ENCODE data around the gene ZNF469. TPM values are rescaled to one million over a fixed set of nuclear protein-coding genes. Genes with fewer than 3 reads are reported as not detected.

Gene ZNF469
- total RNA-seq, 3 donors from 2014 or later = 1.3 to 1.6 (median 1.3) TPM

- H3K36me3 Mint-ChIP-seq (ENCODE audit: insufficient read depth) = no peaks in the 10 kb centered on the region
- DNase-seq (no peak), ATAC-seq (no peak)
- no peak overlapping the region for H3K4me3 Mint-ChIP-seq
- H3K9me3 Mint-ChIP-seq = peaks cover 13% of the 10 kb centered on the region
- no peaks in the 10 kb centered on the region for H3K4me1 Mint-ChIP-seq (ENCODE audit: low read depth)
- peaks cover 17% of the 10 kb centered on the region for H3K27me3 Mint-ChIP-seq (ENCODE audit: low read depth)
Observed at GRCh38 chr16:88361775-88362174, 21.0 kb upstream of the ZNF469 start.

- H3K27me3 Mint-ChIP-seq (ENCODE audit: low read depth) = peaks cover 21% of the 10 kb centered on the region
- peaks cover 13% of the 10 kb centered on the region for H3K9me3 Mint-ChIP-seq
- no peaks in the 10 kb centered on the region for H3K36me3 Mint-ChIP-seq (ENCODE audit: insufficient read depth)
- no peak for DNase-seq
- ATAC-seq = no peak
- H3K4me3 Mint-ChIP-seq = no peak overlapping the region
- no peaks in the 10 kb centered on the region for H3K4me1 Mint-ChIP-seq (ENCODE audit: low read depth)
Observed at GRCh38 chr16:88363239-88363891, 19.4 kb upstream of the ZNF469 start.

- Mint-ChIP-seq H3K4me3 (no peak overlapping the region), H3K4me1 (ENCODE audit: low read depth) (no peaks in the 10 kb centered on the region), H3K9me3 (peaks cover 13% of the 10 kb centered on the region), H3K36me3 (ENCODE audit: insufficient read depth) (no peaks in the 10 kb centered on the region), H3K27me3 (ENCODE audit: low read depth) (peaks cover 21% of the 10 kb centered on the region)
- ATAC-seq (no peak), DNase-seq (no peak)
Observed at GRCh38 chr16:88365244-88365865, 17.4 kb upstream of the ZNF469 start.

GRCh38 chr16:88366032-88366703 lies 16.6 kb upstream of the ZNF469 start:
- Mint-ChIP-seq H3K27me3 (ENCODE audit: low read depth) (peaks cover 21% of the 10 kb centered on the region), H3K9me3 (peaks cover 13% of the 10 kb centered on the region), H3K4me3 (no peak overlapping the region), H3K36me3 (ENCODE audit: insufficient read depth) (no peaks in the 10 kb centered on the region), H3K4me1 (ENCODE audit: low read depth) (no peaks in the 10 kb centered on the region)
- DNase-seq = no peak
- ATAC-seq = no peak

GRCh38 chr16:88366704-88367047 lies 16.1 kb upstream of the ZNF469 start:
- Mint-ChIP-seq H3K4me3 (no peak overlapping the region), H3K36me3 (ENCODE audit: insufficient read depth) (no peaks in the 10 kb centered on the region), H3K4me1 (ENCODE audit: low read depth) (no peaks in the 10 kb centered on the region), H3K9me3 (peaks cover 13% of the 10 kb centered on the region), H3K27me3 (ENCODE audit: low read depth) (peaks cover 19% of the 10 kb centered on the region)
- no peak for DNase-seq
- no peak for ATAC-seq

- Mint-ChIP-seq H3K9me3 (peaks cover 10% of the 10 kb centered on the region), H3K4me1 (ENCODE audit: low read depth) (no peaks in the 10 kb centered on the region), H3K4me3 (no peak overlapping the region), H3K27me3 (ENCODE audit: low read depth) (peaks cover 19% of the 10 kb centered on the region), H3K36me3 (ENCODE audit: insufficient read depth) (no peaks in the 10 kb centered on the region)
- ATAC-seq = no peak
- DNase-seq = no peak
Observed at GRCh38 chr16:88367560-88367959, 15.2 kb upstream of the ZNF469 start.

- H3K36me3 Mint-ChIP-seq (ENCODE audit: insufficient read depth) = no peaks in the 10 kb centered on the region
- peaks cover 17% of the 10 kb centered on the region for H3K27me3 Mint-ChIP-seq (ENCODE audit: low read depth)
- H3K9me3 Mint-ChIP-seq = peaks cover 5% of the 10 kb centered on the region
- H3K4me1 Mint-ChIP-seq (ENCODE audit: low read depth) = no peaks in the 10 kb centered on the region
- ATAC-seq (no peak), DNase-seq (no peak)
- H3K4me3 Mint-ChIP-seq = no peak overlapping the region
Observed at GRCh38 chr16:88368036-88368435, 14.7 kb upstream of the ZNF469 start.

GRCh38 chr16:88368994-88369393 lies 13.8 kb upstream of the ZNF469 start:
- H3K9me3 Mint-ChIP-seq = no peaks in the 10 kb centered on the region
- no peak overlapping the region for H3K4me3 Mint-ChIP-seq
- ATAC-seq (no peak), DNase-seq (no peak)
- peaks cover 10% of the 10 kb centered on the region for H3K27me3 Mint-ChIP-seq (ENCODE audit: low read depth)
- H3K36me3 Mint-ChIP-seq (ENCODE audit: insufficient read depth) = no peaks in the 10 kb centered on the region
- no peaks in the 10 kb centered on the region for H3K4me1 Mint-ChIP-seq (ENCODE audit: low read depth)

- no peaks in the 10 kb centered on the region for H3K36me3 Mint-ChIP-seq (ENCODE audit: insufficient read depth)
- ATAC-seq (no peak), DNase-seq (no peak)
Observed at GRCh38 chr16:88369447-88370008, 13.2 kb upstream of the ZNF469 start.

GRCh38 chr16:88370365-88370764 lies 12.4 kb upstream of the ZNF469 start:
- no peaks in the 10 kb centered on the region for H3K36me3 Mint-ChIP-seq (ENCODE audit: insufficient read depth)
- H3K4me3 Mint-ChIP-seq = no peak overlapping the region
- no peak for DNase-seq
- H3K4me1 Mint-ChIP-seq (ENCODE audit: low read depth) = no peaks in the 10 kb centered on the region
- H3K27me3 Mint-ChIP-seq (ENCODE audit: low read depth) = peaks cover 9% of the 10 kb centered on the region
- no peaks in the 10 kb centered on the region for H3K9me3 Mint-ChIP-seq
- ATAC-seq = no peak

More at GRCh38 chr16:88369447-88370008, 13.2 kb upstream of the ZNF469 start:
- Mint-ChIP-seq H3K27me3 (ENCODE audit: low read depth) (peaks cover 12% of the 10 kb centered on the region), H3K4me1 (ENCODE audit: low read depth) (no peaks in the 10 kb centered on the region), H3K4me3 (no peak overlapping the region), H3K9me3 (no peaks in the 10 kb centered on the region)

- ATAC-seq (no peak), DNase-seq (no peak)
- H3K36me3 Mint-ChIP-seq (ENCODE audit: insufficient read depth) = no peaks in the 10 kb centered on the region
- no peaks in the 10 kb centered on the region for H3K9me3 Mint-ChIP-seq
- peaks cover 9% of the 10 kb centered on the region for H3K27me3 Mint-ChIP-seq (ENCODE audit: low read depth)
- H3K4me1 Mint-ChIP-seq (ENCODE audit: low read depth) = no peaks in the 10 kb centered on the region
- H3K4me3 Mint-ChIP-seq = no peak overlapping the region
Observed at GRCh38 chr16:88372522-88372921, 10.2 kb upstream of the ZNF469 start.

- no peaks in the 10 kb centered on the region for H3K4me1 Mint-ChIP-seq (ENCODE audit: low read depth)
- peaks cover 6% of the 10 kb centered on the region for H3K27me3 Mint-ChIP-seq (ENCODE audit: low read depth)
- DNase-seq (no peak), ATAC-seq (no peak)
- H3K9me3 Mint-ChIP-seq = no peaks in the 10 kb centered on the region
- no peak overlapping the region for H3K4me3 Mint-ChIP-seq
- H3K36me3 Mint-ChIP-seq (ENCODE audit: insufficient read depth) = no peaks in the 10 kb centered on the region
Observed at GRCh38 chr16:88373211-88373610, 9.5 kb upstream of the ZNF469 start.

GRCh38 chr16:88373927-88374492 lies 8.7 kb upstream of the ZNF469 start:
- Mint-ChIP-seq H3K27me3 (ENCODE audit: low read depth) (peaks cover 5% of the 10 kb centered on the region), H3K4me3 (no peak overlapping the region), H3K4me1 (ENCODE audit: low read depth) (no peaks in the 10 kb centered on the region), H3K36me3 (ENCODE audit: insufficient read depth) (no peaks in the 10 kb centered on the region), H3K9me3 (no peaks in the 10 kb centered on the region)
- no peak for DNase-seq
- no peak for ATAC-seq

- Mint-ChIP-seq H3K4me3 (no peak overlapping the region), H3K4me1 (ENCODE audit: low read depth) (no peaks in the 10 kb centered on the region), H3K27me3 (ENCODE audit: low read depth) (peaks cover 5% of the 10 kb centered on the region), H3K36me3 (ENCODE audit: insufficient read depth) (no peaks in the 10 kb centered on the region), H3K9me3 (no peaks in the 10 kb centered on the region)
- DNase-seq (no peak), ATAC-seq (no peak)
Observed at GRCh38 chr16:88374736-88375135, 8.0 kb upstream of the ZNF469 start.
